HG03064 (cell line): ENCODE data around the gene RAB11FIP3.

Source experiments
- ATAC-seq: cut with Tn5 transposase; IDR thresholded peaks from one replicate; pipeline ENCODE4 v1.9.1; 2021; ENCODE audit warnings: low read depth; ENCODE audit not compliant: unreplicated experiment

The RAB11FIP3 gene

DNA sequence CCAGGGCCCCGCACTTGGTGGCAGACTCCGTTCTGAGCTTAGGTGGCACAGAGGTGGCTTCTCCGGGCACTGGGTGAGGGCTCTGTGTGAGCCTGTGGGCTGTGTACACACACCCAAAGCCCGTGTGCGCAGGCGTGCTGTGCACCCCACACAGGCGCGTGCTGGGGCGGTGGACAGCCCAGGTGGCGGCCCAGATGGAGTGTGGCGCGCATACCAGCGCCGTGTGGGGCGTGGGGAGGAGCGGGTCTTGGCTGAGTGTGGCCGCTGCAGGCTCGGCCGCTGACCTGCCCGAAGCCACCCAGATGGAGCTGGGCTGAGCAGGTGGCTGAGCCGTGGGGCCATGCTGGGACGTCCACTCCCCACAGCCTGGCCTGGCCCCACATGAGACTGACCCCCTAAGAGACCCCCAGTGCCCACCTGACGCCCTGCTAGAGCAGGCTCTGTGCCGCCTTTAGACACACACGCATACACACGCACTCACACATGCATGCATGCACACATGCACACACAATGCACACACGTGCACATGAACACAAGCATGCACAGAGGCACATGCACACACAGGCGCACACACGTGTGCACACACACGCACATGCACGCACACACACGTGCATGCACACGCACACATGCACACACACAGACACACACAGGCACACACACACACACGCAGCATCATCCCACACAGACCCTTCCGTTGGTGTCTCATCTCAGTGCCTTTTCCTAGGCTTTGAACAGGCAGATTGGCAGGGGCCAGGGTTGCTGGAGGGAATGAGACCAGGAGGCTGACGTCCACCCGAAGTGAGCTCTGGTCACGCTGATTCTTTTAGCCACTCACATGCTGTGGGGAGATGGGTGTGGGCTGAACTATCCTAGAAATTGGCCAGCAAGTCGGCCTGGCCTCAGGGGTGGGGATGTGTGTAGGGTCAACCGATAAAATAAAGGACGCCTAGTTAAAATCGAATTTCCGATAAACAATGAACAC is 136.8 kb downstream of the RAB11FIP3 start:
- ATAC-seq: no peak

DNA sequence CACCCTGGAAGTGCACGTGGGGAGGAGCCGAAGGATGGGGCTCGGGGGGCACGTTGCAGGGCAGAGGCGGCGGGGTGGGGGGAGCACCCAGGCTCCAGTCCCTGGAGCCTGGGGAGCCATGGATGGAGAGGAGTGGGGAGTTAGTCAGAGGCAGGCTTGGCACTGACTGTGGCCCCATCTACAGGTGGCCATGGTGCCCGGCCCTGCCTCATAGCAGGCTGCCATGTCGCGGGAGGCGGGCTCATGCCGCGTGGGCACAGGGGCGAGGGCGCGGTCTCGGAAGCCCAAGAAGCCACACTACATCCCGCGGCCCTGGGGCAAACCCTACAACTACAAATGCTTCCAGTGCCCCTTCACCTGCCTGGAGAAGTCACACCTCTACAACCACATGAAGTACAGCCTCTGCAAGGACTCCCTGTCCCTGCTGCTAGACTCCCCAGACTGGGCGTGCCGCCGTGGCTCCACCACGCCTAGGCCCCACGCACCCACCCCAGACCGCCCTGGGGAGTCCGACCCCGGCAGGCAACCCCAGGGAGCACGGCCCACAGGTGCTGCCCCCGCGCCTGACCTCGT is 137.7 kb downstream of the RAB11FIP3 start:
- ATAC-seq: no peak

DNA sequence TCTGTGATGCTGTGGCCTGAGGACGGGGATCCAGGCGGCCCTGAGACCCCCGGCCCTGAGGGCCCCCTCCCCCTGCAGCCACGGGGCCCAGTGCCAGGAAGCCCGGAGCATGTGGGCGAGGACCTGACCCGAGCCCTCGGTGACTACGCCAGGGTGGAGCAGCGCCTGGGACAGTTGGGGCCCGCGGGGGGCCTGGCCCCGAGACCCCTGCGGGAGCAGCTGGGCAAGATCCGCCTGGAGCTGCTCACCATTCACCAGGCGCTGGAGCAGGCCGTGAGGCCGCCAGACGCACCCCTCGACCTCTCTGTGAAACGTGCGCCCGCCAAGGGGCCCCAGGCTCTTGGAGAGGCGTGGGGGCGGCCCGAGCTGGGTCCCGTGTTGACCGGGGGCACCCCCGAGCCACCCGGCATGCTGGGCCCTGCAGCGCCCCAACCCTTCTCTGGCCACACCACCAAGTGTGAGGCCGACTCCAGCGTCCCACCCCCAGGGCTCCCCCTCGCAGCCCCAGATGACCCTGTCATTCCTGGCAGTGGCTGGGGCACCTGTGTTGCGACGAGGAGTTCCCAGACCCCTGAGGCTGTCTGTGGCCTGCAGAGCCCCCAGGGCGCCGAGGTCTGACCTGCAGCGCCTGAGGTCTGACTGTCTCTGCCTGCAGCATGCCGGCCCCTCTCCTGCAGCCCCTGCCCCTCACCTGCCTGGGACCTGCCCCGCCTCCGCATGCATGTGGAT is 139.4 kb downstream of the RAB11FIP3 start:
- no peak for ATAC-seq

DNA sequence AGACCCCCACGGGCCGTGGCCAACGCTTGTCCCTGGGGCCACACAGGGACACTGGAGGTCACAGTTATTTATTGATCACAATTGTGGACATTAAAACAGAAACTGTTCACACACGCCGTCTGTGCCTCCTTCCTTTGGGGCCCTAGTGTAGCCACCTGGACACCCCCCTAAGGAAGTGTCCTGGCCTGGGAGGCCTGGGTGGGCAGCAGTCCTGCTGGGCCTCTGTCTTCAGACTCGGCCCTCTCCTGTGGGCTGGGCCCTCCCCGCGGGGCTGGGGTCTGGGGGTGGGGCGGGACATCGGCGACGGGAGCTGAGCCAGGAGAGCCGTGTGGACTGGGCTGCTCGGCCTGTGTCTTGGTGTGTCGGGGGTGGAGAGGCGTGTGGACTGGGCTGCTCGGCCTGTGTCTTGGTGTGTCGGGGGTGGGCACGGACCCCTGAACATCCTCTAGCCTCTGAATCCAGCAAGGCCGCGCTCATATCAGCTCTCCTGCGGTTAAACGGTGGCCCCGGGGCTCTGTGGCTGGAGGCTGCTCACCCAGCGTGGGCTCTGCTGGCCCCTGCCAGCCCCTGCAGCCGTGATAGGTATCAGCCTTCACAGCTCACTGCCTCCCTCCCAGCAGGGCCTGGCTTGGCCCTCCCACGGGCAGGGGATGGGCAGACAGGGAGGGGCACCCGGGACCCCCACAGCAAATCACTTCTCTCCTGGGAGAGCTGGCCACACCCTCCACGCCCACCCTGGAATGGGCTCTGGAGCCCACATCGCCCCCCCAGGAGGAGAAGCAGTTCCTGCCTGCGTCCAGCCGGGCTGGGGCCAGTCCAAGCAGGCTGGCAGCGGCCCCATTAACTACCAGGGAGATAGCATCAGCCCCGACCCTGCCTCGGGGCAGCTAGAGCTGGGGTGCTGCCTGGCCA is 140.2 kb downstream of the RAB11FIP3 start:
- no peak for ATAC-seq

DNA sequence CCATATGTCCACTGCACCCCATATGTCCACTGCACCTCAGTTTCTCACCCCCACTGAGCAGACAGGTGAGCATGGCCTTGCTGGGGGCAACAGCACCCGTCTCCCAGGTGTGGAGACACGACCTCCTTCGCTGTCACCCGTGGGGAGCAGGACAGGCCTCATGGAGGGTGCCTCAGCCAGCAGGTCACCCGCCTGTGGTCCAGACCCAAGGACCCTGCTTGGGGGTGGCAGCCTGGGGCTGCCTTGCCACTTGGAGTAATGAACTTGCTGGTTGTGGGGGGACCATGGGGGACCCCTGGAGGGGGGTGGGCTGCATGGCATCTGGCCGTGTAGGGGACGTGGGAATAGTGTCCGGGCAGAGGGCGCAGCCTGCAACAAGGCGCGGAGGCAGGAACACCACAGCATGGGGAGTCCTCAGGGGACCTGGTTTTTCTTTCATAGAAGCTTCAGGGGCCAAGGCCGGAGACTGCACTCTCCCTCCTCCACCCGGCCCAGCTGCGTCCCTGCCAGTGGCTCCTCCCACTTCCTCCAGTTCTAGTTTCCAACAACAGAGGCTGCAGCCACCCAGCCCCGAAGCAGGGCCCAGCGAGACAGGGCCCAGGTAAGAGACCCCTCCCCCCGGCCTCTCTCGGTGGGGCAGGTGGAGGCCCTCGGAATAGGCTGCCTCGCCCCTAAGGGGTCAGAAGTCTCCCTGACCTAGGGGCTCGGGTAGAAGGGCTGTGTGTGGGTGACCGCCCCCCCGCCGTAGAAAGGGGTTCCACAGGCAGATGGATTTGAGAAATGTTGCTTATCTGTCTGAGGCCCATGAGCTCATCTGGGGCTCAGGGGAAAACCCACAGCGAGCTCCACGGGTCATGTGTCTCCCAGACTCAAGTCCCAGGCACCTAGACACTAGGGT is 141.3 kb downstream of the RAB11FIP3 start, which contains the start of gene NHLRC4:
NHLRC4 (plus strand) TSS at position 531 of the 898 bp plus-strand sequence. CDS start 1,043 bp downstream, outside the sequence.
- no peak for ATAC-seq

DNA sequence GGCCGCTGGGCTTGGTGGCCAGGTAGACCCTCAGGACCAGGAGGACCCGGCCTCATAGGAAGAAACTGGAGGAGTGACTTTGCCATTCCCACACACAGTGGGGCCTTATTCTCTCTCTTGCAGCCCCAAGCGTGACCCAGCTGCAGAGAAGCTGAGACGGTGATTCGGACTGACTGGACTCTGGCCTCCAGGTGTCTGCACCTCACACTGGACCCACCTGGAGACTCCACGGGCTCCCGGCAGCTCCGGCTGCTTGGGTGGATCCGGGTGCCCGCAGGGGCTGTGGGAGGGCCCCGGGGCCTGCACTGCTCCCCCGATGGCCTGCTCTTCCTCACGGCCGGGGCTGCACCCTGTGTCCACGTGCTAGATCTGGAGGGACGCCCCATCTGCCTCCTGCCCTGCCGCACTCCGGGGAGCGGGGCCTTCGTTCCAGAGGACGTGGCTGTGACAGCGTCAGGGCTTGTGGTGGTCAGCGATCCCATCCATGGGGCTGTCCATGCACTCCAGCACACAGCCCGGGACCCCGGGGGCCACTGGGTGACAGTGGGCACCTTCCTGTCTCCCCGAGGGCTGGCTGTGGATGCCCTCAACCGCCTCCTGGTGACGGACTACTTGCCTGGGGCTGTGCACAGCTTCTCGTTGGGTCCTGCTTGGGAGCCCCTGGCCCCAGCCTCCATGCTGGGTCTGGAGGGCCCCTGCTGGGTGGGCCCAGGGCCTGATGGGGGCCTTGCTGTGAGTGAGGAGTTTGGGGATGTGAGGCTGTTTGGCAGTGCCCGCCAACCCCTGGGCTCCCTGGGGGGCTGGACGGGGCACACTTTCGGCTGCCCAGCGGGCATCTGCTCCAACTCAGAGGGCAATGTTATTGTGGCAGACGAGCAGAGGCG is 142.2 kb downstream of the RAB11FIP3 start:
- ATAC-seq: no peak

DNA sequence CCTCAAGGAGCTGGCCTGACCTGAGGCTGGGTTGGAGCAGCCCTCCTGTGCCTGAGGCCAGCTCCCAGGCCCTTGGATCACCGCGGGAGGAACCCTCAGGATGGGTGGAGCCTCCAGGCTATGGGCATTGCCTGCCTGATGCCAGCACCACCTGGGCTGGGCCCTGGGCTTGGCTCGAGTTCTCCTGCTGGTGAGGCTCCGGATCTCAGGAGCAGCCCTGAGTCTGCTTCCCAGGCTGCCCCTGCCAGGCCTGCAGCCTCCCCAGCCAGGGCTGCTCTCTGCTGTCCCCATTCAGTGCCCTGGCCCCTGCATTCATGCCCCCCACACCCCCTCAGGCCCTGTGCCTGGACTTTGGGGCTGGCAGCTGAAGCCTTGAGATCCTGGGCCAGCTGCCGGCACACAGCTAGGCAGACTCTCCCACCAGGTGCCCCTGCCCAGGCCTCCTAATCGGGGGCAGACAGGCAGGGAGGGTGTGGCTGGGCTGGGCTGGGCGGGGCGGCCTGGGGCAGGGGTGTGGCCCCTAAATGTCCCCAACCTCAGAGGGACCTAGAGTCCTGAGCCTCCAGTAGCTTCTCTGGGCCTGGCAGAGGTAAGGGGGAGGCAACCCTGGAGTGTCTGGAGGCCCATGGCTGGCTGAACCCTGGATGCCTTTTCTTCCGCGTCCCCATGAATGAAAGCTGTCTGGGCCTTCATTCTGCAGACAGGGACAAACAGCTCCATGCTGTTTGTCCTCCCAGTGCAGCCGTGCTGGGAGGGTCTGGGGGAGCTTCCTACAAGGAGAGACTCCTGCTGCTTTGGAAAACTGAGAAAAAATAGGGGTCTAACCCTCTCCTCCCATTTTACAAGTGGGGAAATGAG is 143.2 kb downstream of the RAB11FIP3 start:
- no peak for ATAC-seq

DNA sequence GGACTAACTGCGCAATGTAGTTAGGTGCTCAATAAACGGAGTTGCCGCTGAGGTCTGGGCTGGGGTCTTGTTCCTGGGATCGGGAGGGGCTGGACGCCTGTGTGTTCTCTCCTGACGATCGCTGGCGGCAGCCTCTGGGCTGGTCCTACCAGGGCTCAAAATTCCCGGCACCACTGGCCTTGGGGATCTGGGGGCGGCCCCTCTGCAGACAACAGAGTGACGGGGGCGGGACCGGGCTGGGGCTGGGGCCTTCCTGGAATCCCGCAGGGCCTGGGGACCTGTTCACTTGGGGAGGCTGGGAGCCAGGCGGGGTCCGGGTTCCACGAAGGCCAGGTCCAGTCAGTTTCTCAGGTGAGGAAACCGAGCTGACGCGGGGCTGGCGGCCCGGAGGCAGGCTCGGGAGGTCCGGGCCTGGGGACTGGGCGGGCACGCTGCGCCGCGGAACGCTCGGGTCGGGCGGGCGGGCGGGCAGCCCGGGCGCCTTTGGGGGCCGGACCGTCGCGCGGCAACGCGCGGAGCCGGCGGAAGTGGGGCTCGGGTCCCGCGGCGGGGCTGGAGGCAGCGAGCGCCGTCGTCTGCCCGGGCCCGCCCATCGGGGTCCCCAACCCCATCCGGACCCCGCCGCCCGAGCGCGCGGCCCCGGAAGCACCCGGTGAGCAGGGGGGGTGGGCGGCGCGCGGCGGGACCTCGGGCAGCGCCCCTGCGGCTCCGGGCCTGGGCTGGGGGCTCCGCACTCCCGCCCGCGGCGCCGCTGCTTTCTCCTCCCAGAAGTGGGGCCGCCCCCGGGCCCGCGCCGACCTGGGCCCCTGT is 144.2 kb downstream of the RAB11FIP3 start, which contains the start of gene PIGQ:
PIGQ (plus strand) TSS at position 524 of the 810 bp plus-strand sequence. CDS start 4,107 bp downstream, outside the sequence.
- ATAC-seq: no peak
